ENCODE measurements around the gene GFOD1. TPM values are rescaled to one million over a fixed set of nuclear protein-coding genes. Genes with fewer than 3 reads are reported as not detected.

The GFOD1 gene
- total and polyA plus RNA-seq, 10 of the 15 experiments (the other 5 are each of a cell fraction or from before 2014, with no cell fraction given), result 6.5 to 41.4 (median 16.0) TPM

DNA sequence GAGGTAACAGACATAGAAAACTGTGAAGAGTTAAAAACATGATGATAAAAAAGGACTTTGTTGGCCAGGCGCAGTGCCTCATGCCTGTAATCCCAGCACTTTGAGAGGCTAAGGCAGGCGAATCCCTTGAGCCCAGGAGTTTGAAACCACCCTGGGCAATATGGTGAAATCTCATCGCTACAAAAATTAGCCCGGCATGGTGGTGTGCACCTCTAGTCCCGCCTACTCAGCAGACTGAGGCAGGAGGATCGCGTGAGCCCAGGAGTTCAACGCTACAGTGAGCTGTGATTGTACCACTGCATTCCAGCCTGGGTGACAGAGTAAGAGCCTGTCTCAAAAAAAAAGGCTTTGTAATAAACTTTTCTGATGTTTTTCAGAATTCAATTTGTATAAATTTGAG, 60.1 kb downstream of the GFOD1 start (continued):
- TF ChIP-seq, protein P1, sequence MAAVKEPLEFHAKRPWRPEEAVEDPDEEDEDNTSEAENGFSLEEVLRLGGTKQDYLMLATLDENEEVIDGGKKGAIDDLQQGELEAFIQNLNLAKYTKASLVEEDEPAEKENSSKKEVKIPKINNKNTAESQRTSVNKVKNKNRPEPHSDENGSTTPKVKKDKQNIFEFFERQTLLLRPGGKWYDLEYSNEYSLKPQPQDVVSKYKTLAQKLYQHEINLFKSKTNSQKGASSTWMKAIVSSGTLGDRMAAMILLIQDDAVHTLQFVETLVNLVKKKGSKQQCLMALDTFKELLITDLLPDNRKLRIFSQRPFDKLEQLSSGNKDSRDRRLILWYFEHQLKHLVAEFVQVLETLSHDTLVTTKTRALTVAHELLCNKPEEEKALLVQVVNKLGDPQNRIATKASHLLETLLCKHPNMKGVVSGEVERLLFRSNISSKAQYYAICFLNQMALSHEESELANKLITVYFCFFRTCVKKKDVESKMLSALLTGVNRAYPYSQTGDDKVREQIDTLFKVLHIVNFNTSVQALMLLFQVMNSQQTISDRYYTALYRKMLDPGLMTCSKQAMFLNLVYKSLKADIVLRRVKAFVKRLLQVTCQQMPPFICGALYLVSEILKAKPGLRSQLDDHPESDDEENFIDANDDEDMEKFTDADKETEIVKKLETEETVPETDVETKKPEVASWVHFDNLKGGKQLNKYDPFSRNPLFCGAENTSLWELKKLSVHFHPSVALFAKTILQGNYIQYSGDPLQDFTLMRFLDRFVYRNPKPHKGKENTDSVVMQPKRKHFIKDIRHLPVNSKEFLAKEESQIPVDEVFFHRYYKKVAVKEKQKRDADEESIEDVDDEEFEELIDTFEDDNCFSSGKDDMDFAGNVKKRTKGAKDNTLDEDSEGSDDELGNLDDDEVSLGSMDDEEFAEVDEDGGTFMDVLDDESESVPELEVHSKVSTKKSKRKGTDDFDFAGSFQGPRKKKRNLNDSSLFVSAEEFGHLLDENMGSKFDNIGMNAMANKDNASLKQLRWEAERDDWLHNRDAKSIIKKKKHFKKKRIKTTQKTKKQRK (IDR thresholded peaks at IDR 0.05; ENCODE audit: low read depth, low read length), result no peak
- TF ChIP-seq BHLHE40 (IDR thresholded peaks at IDR 0.05; ENCODE audit: borderline replicate concordance in 1 of 2, low read depth in 2 of 2, low read length in 1 of 2) (no peak), YBX1 (IDR thresholded peaks at IDR 0.05) (no peak), SMAD5 (IDR thresholded peaks at IDR 0.05; ENCODE audit: low read depth) (no peak), ZNF24 (IDR thresholded peaks at IDR 0.05) (no peak), GABPA (IDR thresholded peaks at IDR 0.05; ENCODE audit: low read depth) (no peak), JUND (IDR thresholded peaks at IDR 0.05; ENCODE audit: low read depth, low read length) (no peak), ZNF274 (IDR thresholded peaks at IDR 0.05; ENCODE audit: insufficient read depth, insufficient read length) (no peak), ZBED1 (IDR thresholded peaks at IDR 0.05; ENCODE audit: borderline replicate concordance) (no peak), POLR2AphosphoS5 (IDR thresholded peaks at IDR 0.05; ENCODE audit: low read length) (peak; percentile 3; the same call in 1 of the 2 replicates), FOS (IDR thresholded peaks at IDR 0.05; ENCODE audit: borderline replicate concordance, extremely low read depth, insufficient read length) (no peak), SPI1 (IDR thresholded peaks at IDR 0.05; ENCODE audit: borderline replicate concordance, insufficient read depth, low read depth, low read length) (no peak), ESRRA (IDR thresholded peaks at IDR 0.05; ENCODE audit: low read length) (no peak), ZNF217 (IDR thresholded peaks at IDR 0.05) (no peak)
- TF ChIP-seq, protein P2, sequence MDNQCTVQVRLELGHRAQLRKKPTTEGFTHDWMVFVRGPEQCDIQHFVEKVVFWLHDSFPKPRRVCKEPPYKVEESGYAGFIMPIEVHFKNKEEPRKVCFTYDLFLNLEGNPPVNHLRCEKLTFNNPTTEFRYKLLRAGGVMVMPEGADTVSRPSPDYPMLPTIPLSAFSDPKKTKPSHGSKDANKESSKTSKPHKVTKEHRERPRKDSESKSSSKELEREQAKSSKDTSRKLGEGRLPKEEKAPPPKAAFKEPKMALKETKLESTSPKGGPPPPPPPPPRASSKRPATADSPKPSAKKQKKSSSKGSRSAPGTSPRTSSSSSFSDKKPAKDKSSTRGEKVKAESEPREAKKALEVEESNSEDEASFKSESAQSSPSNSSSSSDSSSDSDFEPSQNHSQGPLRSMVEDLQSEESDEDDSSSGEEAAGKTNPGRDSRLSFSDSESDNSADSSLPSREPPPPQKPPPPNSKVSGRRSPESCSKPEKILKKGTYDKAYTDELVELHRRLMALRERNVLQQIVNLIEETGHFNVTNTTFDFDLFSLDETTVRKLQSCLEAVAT (IDR thresholded peaks at IDR 0.05), result no peak
- TF ChIP-seq, protein P3, sequence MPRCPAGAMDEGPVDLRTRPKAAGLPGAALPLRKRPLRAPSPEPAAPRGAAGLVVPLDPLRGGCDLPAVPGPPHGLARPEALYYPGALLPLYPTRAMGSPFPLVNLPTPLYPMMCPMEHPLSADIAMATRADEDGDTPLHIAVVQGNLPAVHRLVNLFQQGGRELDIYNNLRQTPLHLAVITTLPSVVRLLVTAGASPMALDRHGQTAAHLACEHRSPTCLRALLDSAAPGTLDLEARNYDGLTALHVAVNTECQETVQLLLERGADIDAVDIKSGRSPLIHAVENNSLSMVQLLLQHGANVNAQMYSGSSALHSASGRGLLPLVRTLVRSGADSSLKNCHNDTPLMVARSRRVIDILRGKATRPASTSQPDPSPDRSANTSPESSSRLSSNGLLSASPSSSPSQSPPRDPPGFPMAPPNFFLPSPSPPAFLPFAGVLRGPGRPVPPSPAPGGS (IDR thresholded peaks at IDR 0.05; ENCODE audit: borderline replicate concordance, insufficient read depth, low read depth, low read length, poor library complexity, severe bottlenecking), result no peak
- TF ChIP-seq, protein P4, sequence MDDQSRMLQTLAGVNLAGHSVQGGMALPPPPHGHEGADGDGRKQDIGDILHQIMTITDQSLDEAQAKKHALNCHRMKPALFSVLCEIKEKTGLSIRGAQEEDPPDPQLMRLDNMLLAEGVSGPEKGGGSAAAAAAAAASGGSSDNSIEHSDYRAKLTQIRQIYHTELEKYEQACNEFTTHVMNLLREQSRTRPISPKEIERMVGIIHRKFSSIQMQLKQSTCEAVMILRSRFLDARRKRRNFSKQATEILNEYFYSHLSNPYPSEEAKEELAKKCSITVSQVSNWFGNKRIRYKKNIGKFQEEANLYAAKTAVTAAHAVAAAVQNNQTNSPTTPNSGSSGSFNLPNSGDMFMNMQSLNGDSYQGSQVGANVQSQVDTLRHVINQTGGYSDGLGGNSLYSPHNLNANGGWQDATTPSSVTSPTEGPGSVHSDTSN (IDR thresholded peaks at IDR 0.05; ENCODE audit: insufficient replicate concordance, low read depth, low read length), result no peak
- TF ChIP-seq, protein P5, sequence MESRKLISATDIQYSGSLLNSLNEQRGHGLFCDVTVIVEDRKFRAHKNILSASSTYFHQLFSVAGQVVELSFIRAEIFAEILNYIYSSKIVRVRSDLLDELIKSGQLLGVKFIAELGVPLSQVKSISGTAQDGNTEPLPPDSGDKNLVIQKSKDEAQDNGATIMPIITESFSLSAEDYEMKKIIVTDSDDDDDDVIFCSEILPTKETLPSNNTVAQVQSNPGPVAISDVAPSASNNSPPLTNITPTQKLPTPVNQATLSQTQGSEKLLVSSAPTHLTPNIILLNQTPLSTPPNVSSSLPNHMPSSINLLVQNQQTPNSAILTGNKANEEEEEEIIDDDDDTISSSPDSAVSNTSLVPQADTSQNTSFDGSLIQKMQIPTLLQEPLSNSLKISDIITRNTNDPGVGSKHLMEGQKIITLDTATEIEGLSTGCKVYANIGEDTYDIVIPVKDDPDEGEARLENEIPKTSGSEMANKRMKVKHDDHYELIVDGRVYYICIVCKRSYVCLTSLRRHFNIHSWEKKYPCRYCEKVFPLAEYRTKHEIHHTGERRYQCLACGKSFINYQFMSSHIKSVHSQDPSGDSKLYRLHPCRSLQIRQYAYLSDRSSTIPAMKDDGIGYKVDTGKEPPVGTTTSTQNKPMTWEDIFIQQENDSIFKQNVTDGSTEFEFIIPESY (IDR thresholded peaks at IDR 0.05), result no peak
- TF ChIP-seq, protein P6, sequence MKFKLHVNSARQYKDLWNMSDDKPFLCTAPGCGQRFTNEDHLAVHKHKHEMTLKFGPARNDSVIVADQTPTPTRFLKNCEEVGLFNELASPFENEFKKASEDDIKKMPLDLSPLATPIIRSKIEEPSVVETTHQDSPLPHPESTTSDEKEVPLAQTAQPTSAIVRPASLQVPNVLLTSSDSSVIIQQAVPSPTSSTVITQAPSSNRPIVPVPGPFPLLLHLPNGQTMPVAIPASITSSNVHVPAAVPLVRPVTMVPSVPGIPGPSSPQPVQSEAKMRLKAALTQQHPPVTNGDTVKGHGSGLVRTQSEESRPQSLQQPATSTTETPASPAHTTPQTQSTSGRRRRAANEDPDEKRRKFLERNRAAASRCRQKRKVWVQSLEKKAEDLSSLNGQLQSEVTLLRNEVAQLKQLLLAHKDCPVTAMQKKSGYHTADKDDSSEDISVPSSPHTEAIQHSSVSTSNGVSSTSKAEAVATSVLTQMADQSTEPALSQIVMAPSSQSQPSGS (IDR thresholded peaks at IDR 0.05; ENCODE audit: low read length), result no peak

Measured in GM12878 (cell line).